ENCODE data around the gene HASPIN.

Gene HASPIN

DNA sequence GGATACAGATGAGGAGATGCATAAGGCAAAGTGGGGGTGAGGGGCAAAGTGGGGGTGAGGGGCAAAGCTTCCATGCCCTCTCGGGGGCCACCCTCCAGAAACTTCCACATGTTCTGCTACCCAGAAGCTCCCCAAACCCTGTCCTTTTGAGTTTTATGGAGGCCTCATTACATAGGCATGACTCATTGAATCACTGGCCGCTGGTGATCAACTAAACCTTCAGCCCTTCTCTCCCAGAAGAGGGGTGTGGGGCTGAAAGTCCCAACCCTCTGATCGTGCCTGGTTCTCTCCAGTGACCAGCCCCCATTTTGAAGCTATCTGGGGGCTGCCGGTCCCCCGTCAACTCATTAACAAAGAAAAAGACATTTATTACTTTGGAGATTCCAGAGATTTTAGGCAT, 49.8 kb downstream of the HASPIN start:
- Histone ChIP-seq H3K36me3 (ENCODE audit: insufficient read depth, low read length) (no peaks in the 10 kb centered on the region), H3K9ac (ENCODE audit: low read depth, low read length) (no peak overlapping the region), H3K9me3 (ENCODE audit: insufficient read depth, low read length, severe bottlenecking) (no peaks in the 10 kb centered on the region), H3K27ac (ENCODE audit: low read length) (no peak overlapping the region; the same call in 1 of the 2 replicates), H3K79me2 (ENCODE audit: insufficient read depth, low read length) (no peaks in the 10 kb centered on the region), H3K4me1 (ENCODE audit: insufficient read depth, low read length) (peaks cover 45% of the 10 kb centered on the region), H2AFZ (ENCODE audit: low read depth, low read length) (no peak overlapping the region), H4K20me1 (ENCODE audit: insufficient read depth, low read length) (no peaks in the 10 kb centered on the region), H3K27me3 (ENCODE audit: insufficient read depth, low read length, poor library complexity) (no peaks in the 10 kb centered on the region), H3K4me2 (ENCODE audit: insufficient read depth, low read length) (no peak overlapping the region), H3K4me3 (ENCODE audit: low read depth in 1 of 2, low read length in 2 of 2) (no peak overlapping the region)
- ATAC-seq (ENCODE audit: insufficient read depth, low read depth): no peak
- DNase-seq: no peak
- TF ChIP-seq EZH2 (IDR thresholded peaks at IDR 0.05; ENCODE audit: borderline replicate concordance, low read depth, low read length, severe bottlenecking): no peak
- TF ChIP-seq, protein P1, sequence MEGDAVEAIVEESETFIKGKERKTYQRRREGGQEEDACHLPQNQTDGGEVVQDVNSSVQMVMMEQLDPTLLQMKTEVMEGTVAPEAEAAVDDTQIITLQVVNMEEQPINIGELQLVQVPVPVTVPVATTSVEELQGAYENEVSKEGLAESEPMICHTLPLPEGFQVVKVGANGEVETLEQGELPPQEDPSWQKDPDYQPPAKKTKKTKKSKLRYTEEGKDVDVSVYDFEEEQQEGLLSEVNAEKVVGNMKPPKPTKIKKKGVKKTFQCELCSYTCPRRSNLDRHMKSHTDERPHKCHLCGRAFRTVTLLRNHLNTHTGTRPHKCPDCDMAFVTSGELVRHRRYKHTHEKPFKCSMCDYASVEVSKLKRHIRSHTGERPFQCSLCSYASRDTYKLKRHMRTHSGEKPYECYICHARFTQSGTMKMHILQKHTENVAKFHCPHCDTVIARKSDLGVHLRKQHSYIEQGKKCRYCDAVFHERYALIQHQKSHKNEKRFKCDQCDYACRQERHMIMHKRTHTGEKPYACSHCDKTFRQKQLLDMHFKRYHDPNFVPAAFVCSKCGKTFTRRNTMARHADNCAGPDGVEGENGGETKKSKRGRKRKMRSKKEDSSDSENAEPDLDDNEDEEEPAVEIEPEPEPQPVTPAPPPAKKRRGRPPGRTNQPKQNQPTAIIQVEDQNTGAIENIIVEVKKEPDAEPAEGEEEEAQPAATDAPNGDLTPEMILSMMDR (IDR thresholded peaks at IDR 0.05; ENCODE audit: borderline replicate concordance, extremely low read depth, low read length, poor library complexity, severe bottlenecking): no peak

DNA sequence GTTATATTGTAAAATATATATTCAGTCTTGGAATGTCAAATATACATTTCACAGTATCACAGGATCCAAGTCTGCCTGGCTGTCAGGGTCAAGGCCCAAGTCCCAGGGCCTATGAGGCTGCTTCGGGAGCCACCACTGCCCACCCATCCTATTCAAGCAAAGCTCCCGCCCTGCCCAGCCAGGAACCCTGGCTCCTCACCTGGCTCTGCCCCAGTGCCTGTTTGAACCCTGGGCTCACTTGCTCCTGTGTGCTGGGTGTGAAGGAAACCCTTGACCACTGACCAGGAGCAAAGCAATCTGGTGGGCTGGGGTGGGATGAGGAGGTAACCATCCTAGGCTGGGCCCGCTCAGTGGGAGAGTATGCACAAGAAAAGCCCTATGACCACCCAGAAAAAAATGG, 50.3 kb downstream of the HASPIN start:
- ATAC-seq (ENCODE audit: insufficient read depth, low read depth) (no peak), DNase-seq (no peak)
- Histone ChIP-seq H3K4me2 (ENCODE audit: insufficient read depth, low read length) (no peak overlapping the region), H3K4me3 (ENCODE audit: low read depth in 1 of 2, low read length in 2 of 2) (no peak overlapping the region), H3K9me3 (ENCODE audit: insufficient read depth, low read length, severe bottlenecking) (no peaks in the 10 kb centered on the region), H3K9ac (ENCODE audit: low read depth, low read length) (no peak overlapping the region), H3K27me3 (ENCODE audit: insufficient read depth, low read length, poor library complexity) (no peaks in the 10 kb centered on the region), H3K27ac (ENCODE audit: low read length) (no peak overlapping the region), H3K4me1 (ENCODE audit: insufficient read depth, low read length) (peaks cover 40% of the 10 kb centered on the region), H3K36me3 (ENCODE audit: insufficient read depth, low read length) (no peaks in the 10 kb centered on the region), H2AFZ (ENCODE audit: low read depth, low read length) (no peak overlapping the region), H3K79me2 (ENCODE audit: insufficient read depth, low read length) (no peaks in the 10 kb centered on the region), H4K20me1 (ENCODE audit: insufficient read depth, low read length) (no peaks in the 10 kb centered on the region)
- TF ChIP-seq, protein P1 (IDR thresholded peaks at IDR 0.05; ENCODE audit: borderline replicate concordance, extremely low read depth, low read length, poor library complexity, severe bottlenecking): no peak
- no peak for TF ChIP-seq EZH2 (IDR thresholded peaks at IDR 0.05; ENCODE audit: borderline replicate concordance, low read depth, low read length, severe bottlenecking)
